Left ventricle myocardium superior (tissue), 1 donor: ENCODE data around the gene VAMP2. TPM values are rescaled to one million over a fixed set of nuclear protein-coding genes. Genes with fewer than 3 reads are reported as not detected.
A peak's percentile ranks its signal among the peaks of the same experiment; 100 is the strongest.

Source experiments
- ATAC-seq: fragments of 200-7000 bp; cut with Tn5 transposase; one replicate; pipeline ENCODE4 v1.9.1; 2020; ENCODE audit warnings: mild to moderate bottlenecking, moderate library complexity
- DNase-seq: peaks from one replicate; pipeline ENCODE4 v3.0.0-alpha.2; 2020
- intact Hi-C: fragments of 100-400 bp; cut with micrococcal nuclease; formaldehyde crosslinking; loops from one replicate; pipeline ENCODE4 v1.11.0; 2022
- microRNA-seq: library from miRNA; unstranded; fragments of <30 nt; microRNA quantifications from one replicate; pipeline ENCODE4 v1.2.0, GENCODE V29; 2020; ENCODE audit warnings: borderline number of aligned reads
- total RNA-seq: library from RNA; stranded (reverse); fragmentation: NEBNext Ultra II Directional; extraction: Animal tissue kit (Norgen Biotek cat#: 25700); gene quantifications from one replicate; pipeline ENCODE4 v1.2.1, GENCODE V29; 2021
- donor health status: DM: no; HTN: yes; CAD: no; lungs with severe emphysema.

Gene VAMP2
- total RNA-seq, 1 donor from 2014 or later, result 62.3 TPM

GRCh38 chr17:8117367-8117979, 45.3 kb downstream of the VAMP2 start:
- DNase-seq (no peak), ATAC-seq (no peak)
- intact Hi-C loops, result no loop called here

GRCh38 chr17:8116776-8117175, 46.0 kb downstream of the VAMP2 start:
- intact Hi-C loops, result no loop called here
- ATAC-seq (no peak), DNase-seq (no peak)

GRCh38 chr17:8110907-8111306, 51.8 kb downstream of the VAMP2 start:
- ATAC-seq, result no peak
- intact Hi-C loops, result no loop called here

GRCh38 chr17:8110456-8110804, 52.3 kb downstream of the VAMP2 start:
- ATAC-seq (no peak), DNase-seq (no peak)
- intact Hi-C loops, result no loop called here

More at GRCh38 chr17:8110907-8111306, 51.8 kb downstream of the VAMP2 start:
- no peak for DNase-seq

GRCh38 chr17:8109661-8110455, 52.9 kb downstream of the VAMP2 start:
- intact Hi-C loops, result no loop called here
- peak; percentile 74 for ATAC-seq
- DNase-seq, result peak; percentile 75

Small RNA genes within 50 kb of the gene (microRNA-seq; reads per million reads assigned to microRNA genes)
- gene MIR4521, result 58.8 reads per million, percentile 32 among the genes with 10 or more reads in this experiment
- gene MIR6883, result not detected

Other genes starting within 250 kb of the VAMP2 start
- gene RNF227, start 246.7 kb downstream of the VAMP2 start, total RNA-seq, result 1.1 TPM
- gene KCNAB3, start 233.1 kb downstream of the VAMP2 start, total RNA-seq, result 0.52 TPM
- gene TRAPPC1, start 231.0 kb downstream of the VAMP2 start, total RNA-seq, result 107 TPM
- gene CNTROB, start 230.7 kb downstream of the VAMP2 start, total RNA-seq, result 10.8 TPM
- not detected for gene GUCY2D, start 160.3 kb downstream of the VAMP2 start, total RNA-seq
- gene ALOX15B, start 123.9 kb downstream of the VAMP2 start, total RNA-seq, result not detected
- gene ALOX12B, start 75.2 kb downstream of the VAMP2 start, total RNA-seq, result not detected
- not detected for gene ALOXE3, start 44.4 kb downstream of the VAMP2 start, total RNA-seq
- gene HES7, start 38.8 kb downstream of the VAMP2 start, total RNA-seq, result not detected
- 126 TPM for gene PER1, start 10.5 kb downstream of the VAMP2 start, total RNA-seq
- gene TMEM107, start 13.4 kb upstream of the VAMP2 start, total RNA-seq, result 5.2 TPM
- 9.4 TPM for gene BORCS6, start 27.2 kb upstream of the VAMP2 start, total RNA-seq
- gene AURKB, start 47.6 kb upstream of the VAMP2 start, total RNA-seq, result 0.47 TPM
- gene CTC1, start 85.1 kb upstream of the VAMP2 start, total RNA-seq, result 16.2 TPM
- gene PFAS, start 86.3 kb upstream of the VAMP2 start, total RNA-seq, result 12.1 TPM
- 24.9 TPM for gene RANGRF, start 125.7 kb upstream of the VAMP2 start, total RNA-seq
- 2.2 TPM for gene SLC25A35, start 132.5 kb upstream of the VAMP2 start, total RNA-seq
- 17.8 TPM for gene ARHGEF15, start 147.3 kb upstream of the VAMP2 start, total RNA-seq
- gene ODF4, start 176.9 kb upstream of the VAMP2 start, total RNA-seq, result not detected
- 1,047 TPM for gene RPL26, start 220.2 kb upstream of the VAMP2 start, total RNA-seq
- not detected for gene RNF222, start 234.9 kb upstream of the VAMP2 start, total RNA-seq